ENCODE data around the gene LEF1.

LEF1 gene

GRCh38 chr4:108031427-108032083, 137.2 kb downstream of the LEF1 start:
- no peak overlapping the region for H2AFZ ChIP-seq (ENCODE audit: low read depth)
- no peaks in the 10 kb centered on the region for H3K79me2 ChIP-seq (ENCODE audit: insufficient read depth, low read depth)
- H4K20me1 ChIP-seq (ENCODE audit: insufficient read depth): no peaks in the 10 kb centered on the region
- H3K36me3 ChIP-seq (ENCODE audit: insufficient read depth): 0 out of 2 replicates have a peak, but pooled peaks cover 4% of the 10 kb centered on the region
- H3K4me1 ChIP-seq (ENCODE audit: low read depth, poor library complexity, severe bottlenecking): peaks cover 69% of the 10 kb centered on the region
- no peak for TF ChIP-seq CTCF (conservative IDR thresholded peaks at IDR 0.05; ENCODE audit: low read depth, low read length)
- no peak overlapping the region for H3K4me2 ChIP-seq
- H3K27ac ChIP-seq: no peak overlapping the region; the same call in 1 of the 2 replicates
- H3K4me3 ChIP-seq (IDR thresholded peaks at IDR 0.05; ENCODE audit: insufficient read depth, low read depth, low read length): no peak overlapping the region
- H3K9ac ChIP-seq: no peak overlapping the region
- H3K27me3 ChIP-seq (ENCODE audit: insufficient read depth, low read depth): no peaks in the 10 kb centered on the region

GRCh38 chr4:108030332-108030731, 138.4 kb downstream of the LEF1 start:
- H3K4me1 ChIP-seq (ENCODE audit: low read depth, poor library complexity, severe bottlenecking): peaks cover 59% of the 10 kb centered on the region
- no peak overlapping the region for H2AFZ ChIP-seq (ENCODE audit: low read depth)
- H4K20me1 ChIP-seq (ENCODE audit: insufficient read depth): no peaks in the 10 kb centered on the region
- 0 out of 2 replicates have a peak, but pooled peaks cover 4% of the 10 kb centered on the region for H3K36me3 ChIP-seq (ENCODE audit: insufficient read depth)
- H3K27ac ChIP-seq: peak overlapping the region; percentile 56
- peak overlapping the region; percentile 36; the same call in 1 of the 2 replicates for H3K4me2 ChIP-seq
- H3K9ac ChIP-seq: peak overlapping the region; percentile 6; the same call in 1 of the 2 replicates
- peak; percentile 92 for TF ChIP-seq CTCF (conservative IDR thresholded peaks at IDR 0.05; ENCODE audit: low read depth, low read length)
- H3K27me3 ChIP-seq (ENCODE audit: insufficient read depth, low read depth): no peaks in the 10 kb centered on the region
- H3K4me3 ChIP-seq (IDR thresholded peaks at IDR 0.05; ENCODE audit: insufficient read depth, low read depth, low read length): no peak overlapping the region
- H3K79me2 ChIP-seq (ENCODE audit: insufficient read depth, low read depth): no peaks in the 10 kb centered on the region

GRCh38 chr4:108029731-108030130, 139.0 kb downstream of the LEF1 start:
- no peak overlapping the region for H3K4me3 ChIP-seq (IDR thresholded peaks at IDR 0.05; ENCODE audit: insufficient read depth, low read depth, low read length)
- no peaks in the 10 kb centered on the region for H3K79me2 ChIP-seq (ENCODE audit: insufficient read depth, low read depth)
- H4K20me1 ChIP-seq (ENCODE audit: insufficient read depth): no peaks in the 10 kb centered on the region
- TF ChIP-seq CTCF (conservative IDR thresholded peaks at IDR 0.05; ENCODE audit: low read depth, low read length): no peak
- no peak overlapping the region for H2AFZ ChIP-seq (ENCODE audit: low read depth)
- H3K27me3 ChIP-seq (ENCODE audit: insufficient read depth, low read depth): no peaks in the 10 kb centered on the region
- H3K9ac ChIP-seq: peak overlapping the region; percentile 4; the same call in 1 of the 2 replicates
- 0 out of 2 replicates have a peak, but pooled peaks cover under 1% of the 10 kb centered on the region for H3K36me3 ChIP-seq (ENCODE audit: insufficient read depth)
- peaks cover 53% of the 10 kb centered on the region for H3K4me1 ChIP-seq (ENCODE audit: low read depth, poor library complexity, severe bottlenecking)
- H3K27ac ChIP-seq: peak overlapping the region; percentile 56
- no peak overlapping the region; the same call in 1 of the 2 replicates for H3K4me2 ChIP-seq

- no peaks in the 10 kb centered on the region for H4K20me1 ChIP-seq (ENCODE audit: insufficient read depth)
- no peak overlapping the region for H3K4me3 ChIP-seq (IDR thresholded peaks at IDR 0.05; ENCODE audit: insufficient read depth, low read depth, low read length)
- H2AFZ ChIP-seq (ENCODE audit: low read depth): no peak overlapping the region
- H3K4me1 ChIP-seq (ENCODE audit: low read depth, poor library complexity, severe bottlenecking): peaks cover 47% of the 10 kb centered on the region
- peak overlapping the region; percentile 56; the same call in 1 of the 2 replicates for H3K27ac ChIP-seq
- no peaks in the 10 kb centered on the region for H3K27me3 ChIP-seq (ENCODE audit: insufficient read depth, low read depth)
- H3K9ac ChIP-seq: no peak overlapping the region
- H3K79me2 ChIP-seq (ENCODE audit: insufficient read depth, low read depth): no peaks in the 10 kb centered on the region
- TF ChIP-seq CTCF (conservative IDR thresholded peaks at IDR 0.05; ENCODE audit: low read depth, low read length): no peak
- H3K4me2 ChIP-seq: no peak overlapping the region
- H3K36me3 ChIP-seq (ENCODE audit: insufficient read depth): no peaks in the 10 kb centered on the region
These were observed 139.6 kb downstream of the LEF1 start for GRCh38 chr4:108029016-108029720.

Data from KMS-11 (cell line).